GM18517 (cell line): ENCODE measurements around the gene RMP24.

Source experiments
- ATAC-seq: cut with Tn5 transposase; IDR thresholded peaks from one replicate; pipeline ENCODE4 v1.9.1; 2021; ENCODE audit warnings: mild to moderate bottlenecking, moderate library complexity; ENCODE audit not compliant: unreplicated experiment

RMP24 gene

DNA sequence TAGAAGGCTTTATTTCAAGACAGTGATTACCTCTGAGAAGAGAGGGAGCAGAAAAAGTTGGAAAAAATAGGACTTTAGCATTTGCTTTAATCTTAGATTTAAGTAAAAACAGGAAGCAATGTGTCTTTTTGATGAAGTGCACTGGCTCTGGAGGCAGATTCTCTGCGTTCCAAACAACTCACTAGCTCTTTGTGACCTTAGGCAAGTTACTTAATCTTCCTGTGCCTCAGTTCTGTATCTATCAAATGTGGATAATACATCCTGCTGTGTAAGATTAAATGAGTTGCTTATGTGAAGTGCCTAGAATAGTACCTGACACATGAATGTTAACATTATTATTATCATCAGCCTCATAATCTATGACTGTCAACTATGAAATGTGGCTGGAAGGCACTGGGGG, 52.5 kb downstream of the RMP24 start:
- ATAC-seq, result no peak

DNA sequence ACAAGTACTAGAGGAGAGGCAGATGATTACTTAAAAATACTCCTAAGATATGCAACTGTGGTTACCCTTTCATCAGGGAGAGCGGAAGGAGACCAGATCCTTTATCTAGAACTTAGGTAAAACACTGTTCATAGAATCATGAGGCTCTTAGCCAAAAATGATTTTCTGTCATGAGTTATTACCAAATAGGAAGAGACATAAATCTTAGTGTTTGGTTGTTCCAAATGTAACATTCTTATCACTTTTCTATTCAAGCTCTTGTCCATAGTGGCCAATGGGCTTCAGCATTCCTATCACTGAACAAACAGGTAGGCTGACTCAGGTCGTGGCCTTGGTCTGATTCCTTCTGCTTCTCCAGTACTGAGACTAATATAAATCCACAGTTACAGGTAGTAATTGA, 56.4 kb downstream of the RMP24 start:
- no peak for ATAC-seq
